Measurements from ENCODE around the gene CCDC85B. TPM values are rescaled to one million over a fixed set of nuclear protein-coding genes. Genes with fewer than 3 reads are reported as not detected.

Gene CCDC85B
- total and polyA plus RNA-seq, 2 of the 13 experiments (the other 11 are each of a cell fraction or from before 2014, with no cell fraction given), result 8.2 to 19.5 TPM

DNA sequence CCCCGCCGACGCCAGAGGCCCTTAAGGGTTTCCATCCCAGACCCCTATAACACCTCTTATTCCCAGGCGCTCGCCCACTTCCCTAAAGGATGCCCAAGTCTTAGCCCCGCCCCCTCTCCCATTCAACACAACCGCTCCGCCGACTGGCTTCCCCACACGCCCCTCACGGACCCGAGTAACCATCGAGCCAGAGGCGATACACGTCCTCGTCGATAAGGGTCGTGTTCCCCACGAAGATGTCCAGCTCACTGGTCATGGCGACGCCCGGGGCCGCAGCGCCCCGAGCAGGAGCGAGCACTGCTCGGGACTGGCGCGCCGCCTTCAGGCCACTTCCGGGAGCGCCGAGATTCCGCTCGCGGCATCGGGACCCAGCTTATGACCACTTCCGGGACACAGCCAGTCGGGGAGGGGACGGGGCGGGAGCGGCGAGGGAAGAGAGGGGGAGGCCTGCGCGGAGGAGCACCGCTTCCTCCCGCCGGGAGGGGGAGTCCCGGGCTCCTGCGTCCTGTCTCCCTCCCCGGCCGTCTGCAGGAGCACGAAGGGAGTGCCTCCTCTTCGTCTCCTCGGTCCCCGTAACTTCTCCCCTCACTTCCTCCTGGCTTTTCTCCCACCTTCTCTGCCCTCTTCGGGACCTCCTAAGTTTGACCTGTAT is 2.2 kb upstream of the CCDC85B start, which contains the start of gene FIBP (continued):
- TF ChIP-seq HNRNPK (IDR thresholded peaks at IDR 0.05; ENCODE audit: low read depth, low read length, poor library complexity, severe bottlenecking), result no peak
- TF ChIP-seq, protein P1, sequence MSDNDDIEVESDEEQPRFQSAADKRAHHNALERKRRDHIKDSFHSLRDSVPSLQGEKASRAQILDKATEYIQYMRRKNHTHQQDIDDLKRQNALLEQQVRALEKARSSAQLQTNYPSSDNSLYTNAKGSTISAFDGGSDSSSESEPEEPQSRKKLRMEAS (IDR thresholded peaks at IDR 0.05), result peak; percentile 67
- peak; percentile 56; the same call in 1 of the 2 replicates for TF ChIP-seq CHD2 (IDR thresholded peaks at IDR 0.05; ENCODE audit: low read depth, low read length)
- no peak for TF ChIP-seq ZNF10 (CRISPR knock-in tag; IDR thresholded peaks at IDR 0.05; ENCODE audit: borderline replicate concordance, low read depth)
- TF ChIP-seq HDAC6 (IDR thresholded peaks at IDR 0.05; ENCODE audit: low read depth, low read length), result no peak
- no peak for TF ChIP-seq TAF15 (IDR thresholded peaks at IDR 0.05; ENCODE audit: low read depth, low read length, poor library complexity, severe bottlenecking)
- no peak for TF ChIP-seq ZSCAN22 (CRISPR knock-in tag; IDR thresholded peaks at IDR 0.05)
- TF ChIP-seq ZNF331 (CRISPR knock-in tag; IDR thresholded peaks at IDR 0.05), result peak; percentile 43; the same call in 1 of the 2 replicates
- TF ChIP-seq SKI (IDR thresholded peaks at IDR 0.05; ENCODE audit: partially characterized antibody), result no peak
- TF ChIP-seq ZNF644 (CRISPR knock-in tag; IDR thresholded peaks at IDR 0.05; ENCODE audit: low read depth), result no peak
- TF ChIP-seq ZNF207 (IDR thresholded peaks at IDR 0.05; ENCODE audit: borderline replicate concordance), result no peak
- TF ChIP-seq BRCA1 (CRISPR knock-in tag; IDR thresholded peaks at IDR 0.05), result no peak
- no peak for TF ChIP-seq ZNF296 (CRISPR knock-in tag; conservative IDR thresholded peaks at IDR 0.05)
- TF ChIP-seq SNAPC4 (CRISPR knock-in tag; IDR thresholded peaks at IDR 0.05), result no peak
- TF ChIP-seq BRF2 (CRISPR knock-in tag; IDR thresholded peaks at IDR 0.05), result no peak
- TF ChIP-seq ZNF225 (CRISPR knock-in tag; IDR thresholded peaks at IDR 0.05), result no peak
- peak; percentile 92 for TF ChIP-seq KAT8 (CRISPR knock-in tag; IDR thresholded peaks at IDR 0.05)
- TF ChIP-seq REL (CRISPR knock-in tag; conservative IDR thresholded peaks at IDR 0.05), result no peak
- peak; percentile 72 for TF ChIP-seq PATZ1 (CRISPR knock-in tag; IDR thresholded peaks at IDR 0.05)
- TF ChIP-seq ZNF224 (CRISPR knock-in tag; IDR thresholded peaks at IDR 0.05), result peak; percentile 61; the same call in 1 of the 2 replicates
- no peak for TF ChIP-seq KDM6A (CRISPR knock-in tag; IDR thresholded peaks at IDR 0.05; ENCODE audit: low read depth)
- no peak for TF ChIP-seq ESRRA (CRISPR knock-in tag; IDR thresholded peaks at IDR 0.05; ENCODE audit: low read depth)

Measured in HepG2 (cell line).